Memory B cell (primary cell): ENCODE data around the gene PTPRD.

Experiments used
- ATAC-seq: fragments of 150-1000 bp; cut with Tn5 transposase; 2 replicates; pipeline ENCODE4 v1.10.0; 2021; ENCODE audit warnings: low read depth, mild to moderate bottlenecking, moderate library complexity
- DNase-seq, 2 donors: peaks; one replicate each; pipeline ENCODE4 v3.0.0; 2022; ENCODE audit warnings: low spot score in 2 of 2
- H3K27ac Mint-ChIP-seq: one replicate; pipeline ENCODE4 v1.8.0; 2022; ENCODE audit warnings: mild to moderate bottlenecking, moderate library complexity, mixed read lengths
- H3K27me3 Mint-ChIP-seq: one replicate; pipeline ENCODE4 v1.8.0; 2022; ENCODE audit warnings: mixed read lengths
- H3K36me3 Mint-ChIP-seq: one replicate; pipeline ENCODE4 v1.8.0; 2022; ENCODE audit warnings: mild to moderate bottlenecking, mixed read lengths
- H3K4me1 Mint-ChIP-seq: one replicate; pipeline ENCODE4 v1.8.0; 2022; ENCODE audit warnings: mixed read lengths
- H3K4me3 Mint-ChIP-seq: one replicate; pipeline ENCODE4 v1.8.0; 2022; ENCODE audit warnings: mild to moderate bottlenecking, moderate library complexity, mixed read lengths
- H3K9me3 Mint-ChIP-seq: one replicate; pipeline ENCODE4 v1.8.0; 2022; ENCODE audit warnings: mixed read lengths

The PTPRD gene

GRCh38 chr9:8809741-8810140, 1803.1 kb downstream of the PTPRD start:
- Mint-ChIP-seq H3K27me3 (no peaks in the 10 kb centered on the region), H3K4me3 (no peak overlapping the region), H3K4me1 (no peaks in the 10 kb centered on the region), H3K36me3 (no peaks in the 10 kb centered on the region), H3K27ac (no peak overlapping the region), H3K9me3 (no peaks in the 10 kb centered on the region)
- no peak for DNase-seq
- ATAC-seq = no peak

GRCh38 chr9:8806150-8806549, 1806.7 kb downstream of the PTPRD start:
- no peaks in the 10 kb centered on the region for H3K27me3 Mint-ChIP-seq
- ATAC-seq (no peak), DNase-seq (no peak)
- no peaks in the 10 kb centered on the region for H3K9me3 Mint-ChIP-seq
- no peaks in the 10 kb centered on the region for H3K36me3 Mint-ChIP-seq
- H3K27ac Mint-ChIP-seq = no peak overlapping the region
- H3K4me1 Mint-ChIP-seq = no peaks in the 10 kb centered on the region
- no peak overlapping the region for H3K4me3 Mint-ChIP-seq

- no peaks in the 10 kb centered on the region for H3K4me1 Mint-ChIP-seq
- no peak overlapping the region for H3K4me3 Mint-ChIP-seq
- no peak overlapping the region for H3K27ac Mint-ChIP-seq
- H3K9me3 Mint-ChIP-seq = no peaks in the 10 kb centered on the region
- no peaks in the 10 kb centered on the region for H3K36me3 Mint-ChIP-seq
- H3K27me3 Mint-ChIP-seq = no peaks in the 10 kb centered on the region
- no peak for ATAC-seq
- DNase-seq = no peak
Observed at GRCh38 chr9:8804613-8805012, 1808.2 kb downstream of the PTPRD start.

- no peaks in the 10 kb centered on the region for H3K36me3 Mint-ChIP-seq
- no peaks in the 10 kb centered on the region for H3K4me1 Mint-ChIP-seq
- no peaks in the 10 kb centered on the region for H3K9me3 Mint-ChIP-seq
- DNase-seq = no peak
- no peak overlapping the region for H3K4me3 Mint-ChIP-seq
- no peak for ATAC-seq
- H3K27me3 Mint-ChIP-seq = no peaks in the 10 kb centered on the region
- no peak overlapping the region for H3K27ac Mint-ChIP-seq
Observed at GRCh38 chr9:8802242-8802641, 1810.6 kb downstream of the PTPRD start.

- H3K4me3 Mint-ChIP-seq = no peak overlapping the region
- no peak overlapping the region for H3K27ac Mint-ChIP-seq
- DNase-seq = no peak
- H3K4me1 Mint-ChIP-seq = no peaks in the 10 kb centered on the region
- H3K9me3 Mint-ChIP-seq = no peaks in the 10 kb centered on the region
- H3K36me3 Mint-ChIP-seq = no peaks in the 10 kb centered on the region
- H3K27me3 Mint-ChIP-seq = no peaks in the 10 kb centered on the region
- ATAC-seq = no peak
Observed at GRCh38 chr9:8800196-8800595, 1812.6 kb downstream of the PTPRD start.

GRCh38 chr9:8799615-8800014, 1813.2 kb downstream of the PTPRD start:
- Mint-ChIP-seq H3K27me3 (no peaks in the 10 kb centered on the region), H3K36me3 (no peaks in the 10 kb centered on the region), H3K9me3 (no peaks in the 10 kb centered on the region), H3K4me1 (no peaks in the 10 kb centered on the region), H3K4me3 (no peak overlapping the region), H3K27ac (no peak overlapping the region)
- DNase-seq (no peak), ATAC-seq (no peak)

- Mint-ChIP-seq H3K36me3 (no peaks in the 10 kb centered on the region), H3K4me3 (no peak overlapping the region), H3K9me3 (no peaks in the 10 kb centered on the region), H3K27ac (no peak overlapping the region), H3K4me1 (no peaks in the 10 kb centered on the region), H3K27me3 (no peaks in the 10 kb centered on the region)
- ATAC-seq (no peak), DNase-seq (no peak)
Observed at GRCh38 chr9:8799206-8799605, 1813.6 kb downstream of the PTPRD start.

- no peaks in the 10 kb centered on the region for H3K4me1 Mint-ChIP-seq
- no peaks in the 10 kb centered on the region for H3K27me3 Mint-ChIP-seq
- no peak for DNase-seq
- H3K9me3 Mint-ChIP-seq = no peaks in the 10 kb centered on the region
- no peak overlapping the region for H3K4me3 Mint-ChIP-seq
- H3K27ac Mint-ChIP-seq = no peak overlapping the region
- H3K36me3 Mint-ChIP-seq = no peaks in the 10 kb centered on the region
- ATAC-seq = no peak
Observed at GRCh38 chr9:8784838-8785237, 1828.0 kb downstream of the PTPRD start.

GRCh38 chr9:8783941-8784340, 1828.9 kb downstream of the PTPRD start:
- Mint-ChIP-seq H3K4me1 (no peaks in the 10 kb centered on the region), H3K4me3 (no peak overlapping the region), H3K9me3 (peaks cover 2% of the 10 kb centered on the region), H3K27ac (no peak overlapping the region), H3K27me3 (no peaks in the 10 kb centered on the region), H3K36me3 (no peaks in the 10 kb centered on the region)
- no peak for DNase-seq
- no peak for ATAC-seq

GRCh38 chr9:8782237-8782636, 1830.6 kb downstream of the PTPRD start:
- no peaks in the 10 kb centered on the region for H3K27me3 Mint-ChIP-seq
- DNase-seq (no peak), ATAC-seq (no peak)
- no peak overlapping the region for H3K4me3 Mint-ChIP-seq
- H3K4me1 Mint-ChIP-seq = no peaks in the 10 kb centered on the region
- H3K36me3 Mint-ChIP-seq = no peaks in the 10 kb centered on the region
- peaks cover 2% of the 10 kb centered on the region for H3K9me3 Mint-ChIP-seq
- no peak overlapping the region for H3K27ac Mint-ChIP-seq

GRCh38 chr9:8781458-8781857, 1831.3 kb downstream of the PTPRD start:
- H3K27ac Mint-ChIP-seq = no peak overlapping the region
- H3K4me1 Mint-ChIP-seq = no peaks in the 10 kb centered on the region
- ATAC-seq (no peak), DNase-seq (no peak)
- no peaks in the 10 kb centered on the region for H3K27me3 Mint-ChIP-seq
- no peaks in the 10 kb centered on the region for H3K36me3 Mint-ChIP-seq
- peaks cover 2% of the 10 kb centered on the region for H3K9me3 Mint-ChIP-seq
- H3K4me3 Mint-ChIP-seq = no peak overlapping the region

GRCh38 chr9:8780386-8780785, 1832.4 kb downstream of the PTPRD start:
- Mint-ChIP-seq H3K9me3 (peaks cover 2% of the 10 kb centered on the region), H3K27me3 (no peaks in the 10 kb centered on the region), H3K4me3 (no peak overlapping the region), H3K27ac (no peak overlapping the region), H3K4me1 (no peaks in the 10 kb centered on the region), H3K36me3 (no peaks in the 10 kb centered on the region)
- DNase-seq (no peak), ATAC-seq (no peak)

- ATAC-seq (no peak), DNase-seq (no peak)
- H3K4me3 Mint-ChIP-seq = no peak overlapping the region
- H3K4me1 Mint-ChIP-seq = no peaks in the 10 kb centered on the region
- no peaks in the 10 kb centered on the region for H3K27me3 Mint-ChIP-seq
- H3K9me3 Mint-ChIP-seq = peaks cover 2% of the 10 kb centered on the region
- H3K36me3 Mint-ChIP-seq = no peaks in the 10 kb centered on the region
- no peak overlapping the region for H3K27ac Mint-ChIP-seq
Observed at GRCh38 chr9:8779478-8779877, 1833.3 kb downstream of the PTPRD start.

- H3K4me1 Mint-ChIP-seq = no peaks in the 10 kb centered on the region
- DNase-seq (no peak), ATAC-seq (no peak)
- H3K9me3 Mint-ChIP-seq = peaks cover 2% of the 10 kb centered on the region
- no peak overlapping the region for H3K27ac Mint-ChIP-seq
- no peaks in the 10 kb centered on the region for H3K27me3 Mint-ChIP-seq
- no peak overlapping the region for H3K4me3 Mint-ChIP-seq
- H3K36me3 Mint-ChIP-seq = no peaks in the 10 kb centered on the region
Observed at GRCh38 chr9:8778356-8778755, 1834.4 kb downstream of the PTPRD start.

GRCh38 chr9:8772302-8772701, 1840.5 kb downstream of the PTPRD start:
- Mint-ChIP-seq H3K4me1 (no peaks in the 10 kb centered on the region), H3K36me3 (no peaks in the 10 kb centered on the region), H3K27ac (no peak overlapping the region), H3K9me3 (no peaks in the 10 kb centered on the region), H3K27me3 (no peaks in the 10 kb centered on the region), H3K4me3 (no peak overlapping the region)
- ATAC-seq = no peak
- no peak for DNase-seq

- Mint-ChIP-seq H3K36me3 (no peaks in the 10 kb centered on the region), H3K4me3 (no peak overlapping the region), H3K4me1 (no peaks in the 10 kb centered on the region), H3K27me3 (no peaks in the 10 kb centered on the region), H3K9me3 (no peaks in the 10 kb centered on the region), H3K27ac (no peak overlapping the region)
- ATAC-seq (no peak), DNase-seq (no peak)
Observed at GRCh38 chr9:8769153-8769552, 1843.6 kb downstream of the PTPRD start.
